Measurements from ENCODE around the gene GHR.

DNA sequence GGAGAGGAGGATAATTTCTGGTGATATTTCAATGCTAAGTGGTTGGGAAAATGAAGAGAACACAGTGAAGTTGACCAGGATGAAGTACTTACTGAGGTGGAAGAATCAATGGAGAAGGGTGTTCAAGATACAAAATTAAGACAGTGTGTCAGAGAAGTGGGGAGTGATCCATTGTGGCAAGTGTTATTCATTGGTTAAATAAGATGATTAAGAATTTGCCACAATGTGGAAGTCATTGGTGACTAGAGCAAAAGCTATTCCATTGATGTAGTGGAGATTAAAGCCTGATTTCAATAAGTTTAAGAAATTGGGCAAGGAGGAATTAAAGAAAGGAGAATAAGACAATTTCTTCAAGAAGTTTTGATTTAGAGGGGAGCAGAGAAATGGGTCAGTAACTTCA is 118.9 kb downstream of the GHR start:
- TF ChIP-seq SUZ12 (IDR thresholded peaks at IDR 0.05; ENCODE audit: extremely low read depth, insufficient read depth, insufficient read length), result no peak
- TF ChIP-seq YY1 (IDR thresholded peaks at IDR 0.05; ENCODE audit: insufficient read depth, insufficient read length), result no peak
- TF ChIP-seq ZNF274 (IDR thresholded peaks at IDR 0.05; ENCODE audit: low read depth, low read length), result no peak

All from NT2/D1 (cell line).